NCI-H748 (cell line): ENCODE results near the gene TCP11.

Source experiments
- DNase-seq: peaks from one replicate; lab custom pipeline; 2025; ENCODE audit not compliant: unreplicated experiment; lab: John Stamatoyannopoulos, UW

The TCP11 gene

DNA sequence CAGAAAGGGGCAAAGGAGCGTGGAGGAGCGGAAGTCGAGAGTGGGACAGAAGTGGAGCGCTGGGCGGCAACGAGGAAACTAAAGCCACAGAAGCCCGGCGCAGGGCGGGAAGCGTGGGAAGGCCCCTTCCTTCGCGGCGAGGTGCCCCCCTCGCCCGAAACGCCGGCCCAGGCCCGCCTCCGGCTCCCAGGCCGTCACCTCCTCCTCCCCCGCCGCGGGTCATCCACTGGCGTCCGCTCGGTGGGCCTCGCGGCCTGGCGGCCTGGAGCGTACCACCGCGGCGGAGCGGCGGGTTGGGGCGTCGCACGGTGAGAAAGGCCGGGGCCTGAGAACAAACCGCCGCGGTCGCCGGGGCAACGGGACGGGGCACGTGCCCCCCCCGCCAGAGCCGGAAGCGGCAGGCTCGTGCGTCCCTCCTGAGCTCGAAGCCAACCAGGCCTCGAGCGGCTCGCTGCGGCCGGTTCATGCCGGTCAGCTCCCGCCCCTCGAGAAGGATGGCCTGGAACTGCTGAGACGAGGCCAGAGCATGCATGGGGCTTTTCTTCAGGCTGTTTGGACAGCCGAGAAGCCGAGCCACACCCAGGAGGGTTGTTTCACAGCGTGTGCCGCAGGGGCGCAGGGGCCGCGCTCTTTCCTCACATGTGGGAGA is at the start of gene TCP11:
Gene TCP11 (minus strand): TSS at position 333 of the 649 bp plus-strand sequence. CDS start 469 bp downstream, outside the sequence.
- no peak for DNase-seq

DNA sequence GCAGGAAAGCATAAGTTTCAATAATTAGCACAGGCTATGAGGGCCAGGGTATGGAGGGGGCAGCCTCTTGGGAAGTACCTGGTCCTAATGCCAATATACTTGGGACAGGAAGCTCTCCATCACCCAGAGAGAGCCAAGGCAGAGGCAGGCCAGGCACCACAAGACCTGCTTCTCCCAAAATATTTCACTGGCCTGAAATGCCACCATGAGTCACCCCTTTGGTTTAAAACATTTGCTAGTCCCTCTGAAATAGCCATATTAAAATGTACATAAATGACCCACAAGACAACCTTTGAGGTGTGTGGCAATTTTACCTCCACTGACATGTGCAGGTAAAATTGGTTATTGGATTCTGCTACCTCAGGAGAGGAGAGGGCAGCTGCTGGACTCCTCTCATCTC is 49.2 kb upstream of the TCP11 start:
- DNase-seq: no peak

DNA sequence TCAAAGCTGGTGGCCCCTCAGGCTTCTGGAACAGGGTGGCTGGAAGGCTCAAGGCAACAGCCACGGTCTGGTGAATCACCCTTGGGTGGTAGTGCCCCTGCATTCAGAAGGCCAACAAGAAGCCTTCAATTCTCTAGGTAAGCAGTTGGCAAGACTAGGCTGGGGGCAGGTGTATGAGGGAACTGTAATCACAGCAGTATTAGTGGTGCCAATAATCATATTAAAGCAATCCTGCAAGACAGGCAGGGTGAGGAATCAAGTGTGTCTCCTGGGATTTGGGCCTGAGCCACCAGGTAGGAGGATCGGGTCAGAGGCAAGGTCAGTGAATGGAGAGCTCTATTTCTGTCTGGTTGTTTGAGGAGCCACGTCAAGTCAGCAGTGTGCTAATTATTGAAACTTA is 47.7 kb upstream of the TCP11 start:
- no peak for DNase-seq

DNA sequence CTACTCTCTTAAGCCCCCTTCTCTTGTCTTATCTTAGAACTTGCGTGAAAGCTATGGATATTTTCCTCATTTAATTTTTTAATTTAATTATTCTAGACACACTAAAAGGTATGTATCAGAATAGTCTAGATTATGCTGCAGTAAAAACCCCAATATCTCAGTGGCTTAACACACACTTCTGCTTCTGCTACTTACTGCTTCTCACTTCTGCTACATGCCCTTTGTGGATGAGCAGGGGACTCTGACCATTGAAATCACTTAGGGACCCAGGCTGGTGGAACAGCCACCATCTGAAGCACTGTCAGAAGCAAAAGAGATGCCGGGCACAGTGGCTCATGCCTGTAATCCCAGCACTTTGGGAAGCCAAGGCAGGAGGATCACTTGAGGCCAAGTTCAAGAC is 45.4 kb upstream of the TCP11 start:
- no peak for DNase-seq

DNA sequence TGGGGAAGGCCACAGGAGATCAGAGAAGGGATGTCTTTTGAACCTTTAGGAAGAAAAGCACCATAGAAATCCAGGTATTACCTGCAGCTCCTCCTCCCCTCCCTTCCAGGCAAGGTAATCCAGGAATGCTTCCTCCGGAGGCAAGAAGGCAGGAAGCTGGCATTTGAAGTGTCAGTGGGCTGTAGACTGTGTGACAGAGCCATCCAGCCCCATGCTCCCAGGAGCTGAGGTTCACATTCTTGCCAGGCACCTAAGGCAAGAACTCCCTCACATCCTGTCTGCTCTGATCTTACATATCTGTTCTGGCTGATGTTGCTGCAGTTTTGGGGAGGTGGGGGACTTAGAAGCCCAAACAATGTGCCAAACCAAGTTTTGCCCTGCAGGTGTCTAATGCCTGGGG is 44.8 kb upstream of the TCP11 start:
- no peak for DNase-seq

DNA sequence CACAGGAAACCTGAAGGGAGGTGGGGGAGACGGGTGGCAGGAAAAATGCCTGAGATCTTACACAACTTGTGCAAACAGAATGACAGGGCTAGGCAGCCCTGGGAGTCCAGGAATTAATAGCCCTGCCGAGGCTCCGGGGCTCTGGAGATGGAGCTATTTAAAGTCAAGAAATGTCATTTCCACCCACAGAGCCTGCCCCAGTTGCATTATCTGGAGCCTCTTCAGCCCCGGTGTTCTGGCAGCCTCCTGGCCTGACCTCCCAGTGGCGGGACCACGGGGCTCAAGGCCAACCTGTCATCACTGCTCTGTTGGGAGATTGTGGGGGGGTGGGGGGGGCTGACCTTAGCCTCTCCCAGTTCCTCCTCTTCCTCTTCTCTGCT is 44.2 kb upstream of the TCP11 start:
- DNase-seq: no peak

DNA sequence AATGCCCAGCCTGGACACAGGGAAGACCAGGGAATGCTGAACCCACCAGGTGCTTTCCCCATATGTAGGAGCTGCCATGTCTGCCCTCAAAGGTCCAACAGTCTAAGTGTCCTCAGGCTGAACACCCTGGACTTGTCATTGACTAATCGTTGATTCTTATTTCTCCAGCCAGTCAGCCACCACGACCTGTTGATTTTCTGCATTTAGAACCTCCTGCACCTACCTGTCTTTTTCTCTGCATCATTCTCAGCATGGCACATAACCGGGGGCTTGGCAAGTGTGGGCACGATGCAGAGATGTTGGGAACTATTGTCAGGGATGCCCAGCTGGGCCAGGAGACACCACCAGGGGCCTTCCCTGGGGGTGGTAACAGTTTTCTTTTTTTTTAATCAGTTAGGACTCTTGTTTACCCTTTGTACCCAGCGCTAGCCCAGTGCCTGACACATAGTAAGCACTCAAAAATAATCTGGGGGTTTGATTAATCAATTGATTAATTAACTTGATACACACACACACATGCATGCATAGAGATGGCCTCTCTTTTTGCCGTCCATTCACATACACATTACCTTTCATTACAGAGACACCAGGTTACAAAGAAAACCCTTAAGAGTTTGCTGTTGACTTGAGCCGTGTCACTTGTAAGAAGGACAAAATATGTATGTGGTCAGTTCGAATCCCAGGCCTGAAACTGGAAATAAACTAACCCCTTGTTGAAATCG is 43.6 kb upstream of the TCP11 start:
- DNase-seq: no peak

DNA sequence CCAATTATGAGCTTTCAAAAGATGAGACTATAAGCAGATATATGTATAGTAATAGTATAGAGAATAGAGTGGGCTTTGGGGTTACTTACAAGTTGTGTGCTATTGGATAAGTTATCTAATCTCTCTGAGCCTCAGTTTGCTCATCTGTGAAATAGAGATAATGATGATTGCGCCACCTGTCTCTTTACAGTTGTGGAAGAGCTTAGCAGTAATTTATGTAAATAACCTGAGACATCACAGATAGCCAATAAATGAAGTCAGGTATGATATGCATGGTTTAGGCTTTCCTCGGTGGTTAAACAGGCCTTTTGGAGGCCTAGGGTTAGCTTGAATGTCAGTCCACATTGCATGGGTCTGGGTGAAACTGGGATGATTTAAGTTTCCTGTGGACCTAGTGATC is 42.8 kb upstream of the TCP11 start:
- DNase-seq: no peak

DNA sequence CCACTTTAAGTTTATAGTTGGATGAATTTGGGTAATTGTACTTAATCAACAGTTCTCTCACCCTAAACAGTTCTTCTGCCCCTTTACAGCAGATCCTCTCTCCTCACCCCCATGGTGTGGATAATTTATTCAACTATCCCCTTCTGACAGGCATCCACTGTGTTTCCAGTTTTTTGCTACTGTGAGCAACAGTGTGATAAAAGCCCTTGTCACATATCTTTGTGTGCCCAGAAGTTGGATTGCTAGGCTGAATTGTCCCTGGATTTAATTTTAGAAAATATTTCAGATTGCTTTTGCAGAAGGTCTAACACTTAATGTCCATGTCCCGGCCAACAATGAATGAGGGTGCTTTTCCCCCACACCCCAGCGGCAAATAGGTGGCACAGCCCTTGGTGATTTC is 42.1 kb upstream of the TCP11 start:
- DNase-seq: no peak

DNA sequence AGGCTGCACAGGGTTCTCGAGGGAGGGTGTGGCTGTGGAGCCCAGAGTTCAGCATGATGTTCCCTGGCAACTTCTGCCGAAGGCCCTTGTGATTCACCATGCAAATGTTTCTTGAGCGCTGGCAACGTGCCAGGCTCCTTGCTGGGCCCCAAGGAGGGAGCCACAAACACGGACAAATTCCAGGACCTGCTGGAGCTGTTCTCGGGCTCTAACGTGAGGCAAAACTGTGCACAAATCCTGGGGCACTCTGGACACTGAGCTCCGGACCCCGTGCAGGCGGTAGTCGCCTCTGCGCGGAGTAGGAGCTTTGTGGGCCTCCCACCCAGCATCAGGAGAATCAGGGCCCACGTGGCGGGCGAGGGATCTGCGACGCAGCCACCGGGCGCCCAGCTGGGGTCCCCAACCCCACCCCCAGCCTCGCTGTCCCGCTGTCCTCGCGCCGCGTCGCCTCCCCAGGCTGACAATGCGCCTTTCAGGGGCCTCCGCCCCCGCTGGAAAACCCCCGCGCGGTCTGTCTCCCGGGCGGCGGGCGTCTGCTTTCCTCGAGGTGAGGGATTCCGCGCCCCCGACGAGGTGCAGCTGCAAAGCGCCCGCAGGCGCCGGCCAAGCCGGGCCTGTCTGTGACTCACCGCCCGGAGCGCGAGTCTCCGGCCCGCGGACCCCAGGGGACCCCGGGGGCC is 40.9 kb upstream of the TCP11 start:
- peak; percentile 39 for DNase-seq

DNA sequence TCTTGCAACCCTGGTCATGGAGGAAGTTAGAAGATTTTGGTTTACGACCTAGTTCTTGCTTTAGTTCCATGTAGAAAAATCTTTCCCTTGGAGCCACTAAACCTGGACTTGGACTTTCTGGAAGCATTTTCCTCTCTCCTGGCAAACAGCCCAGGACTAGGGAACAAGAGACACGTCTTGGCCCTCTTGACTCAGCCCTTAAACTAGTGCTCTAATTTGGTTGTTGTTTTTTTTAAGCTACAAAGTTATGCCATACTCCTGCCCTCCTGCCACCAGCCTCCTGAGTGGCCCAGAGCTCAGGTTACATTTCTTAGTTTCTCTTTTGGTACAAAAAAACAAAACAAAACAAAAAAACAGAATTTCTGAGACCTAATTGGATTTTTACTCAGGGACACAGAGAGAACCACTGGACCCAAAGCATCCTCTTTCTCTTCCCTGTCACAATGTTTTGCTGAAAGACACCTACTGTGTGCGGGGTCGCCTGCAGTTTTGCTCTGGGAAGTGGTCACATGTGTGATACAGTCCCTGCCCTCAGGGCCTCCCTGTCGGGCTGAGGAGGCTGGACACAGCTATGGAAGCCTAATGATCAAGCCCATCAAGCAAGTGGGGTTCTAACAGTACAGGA is 40.3 kb upstream of the TCP11 start:
- DNase-seq: no peak

DNA sequence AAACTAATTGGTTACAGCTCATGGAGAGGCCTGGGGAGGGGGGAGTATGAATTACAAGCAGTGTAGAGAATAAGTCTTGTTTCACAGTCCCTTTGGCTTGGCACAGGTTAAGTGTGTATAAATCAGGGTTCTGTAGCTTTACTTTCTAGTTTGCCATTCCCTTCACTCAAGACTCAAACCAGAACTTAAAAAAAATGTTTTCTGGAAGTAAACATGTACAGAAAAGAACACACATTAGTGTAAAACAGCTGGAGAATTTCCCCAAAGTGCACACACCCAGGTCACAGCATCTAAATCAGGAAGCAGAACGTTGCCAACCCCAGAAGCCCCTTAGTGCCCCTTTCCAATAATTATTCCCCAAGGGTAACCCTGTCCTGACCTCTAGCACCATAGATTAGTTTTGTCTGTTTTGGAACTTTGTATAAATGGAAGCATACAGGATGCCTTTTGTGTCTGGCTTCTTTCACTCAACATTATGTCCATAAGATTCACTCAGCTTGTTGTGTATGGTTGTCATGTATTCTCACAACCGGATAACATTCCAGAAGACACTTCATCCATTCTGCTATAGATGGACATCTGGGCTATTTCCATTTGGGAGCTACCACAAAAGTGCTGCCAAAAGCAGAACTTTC is 38.9 kb upstream of the TCP11 start:
- no peak for DNase-seq

DNA sequence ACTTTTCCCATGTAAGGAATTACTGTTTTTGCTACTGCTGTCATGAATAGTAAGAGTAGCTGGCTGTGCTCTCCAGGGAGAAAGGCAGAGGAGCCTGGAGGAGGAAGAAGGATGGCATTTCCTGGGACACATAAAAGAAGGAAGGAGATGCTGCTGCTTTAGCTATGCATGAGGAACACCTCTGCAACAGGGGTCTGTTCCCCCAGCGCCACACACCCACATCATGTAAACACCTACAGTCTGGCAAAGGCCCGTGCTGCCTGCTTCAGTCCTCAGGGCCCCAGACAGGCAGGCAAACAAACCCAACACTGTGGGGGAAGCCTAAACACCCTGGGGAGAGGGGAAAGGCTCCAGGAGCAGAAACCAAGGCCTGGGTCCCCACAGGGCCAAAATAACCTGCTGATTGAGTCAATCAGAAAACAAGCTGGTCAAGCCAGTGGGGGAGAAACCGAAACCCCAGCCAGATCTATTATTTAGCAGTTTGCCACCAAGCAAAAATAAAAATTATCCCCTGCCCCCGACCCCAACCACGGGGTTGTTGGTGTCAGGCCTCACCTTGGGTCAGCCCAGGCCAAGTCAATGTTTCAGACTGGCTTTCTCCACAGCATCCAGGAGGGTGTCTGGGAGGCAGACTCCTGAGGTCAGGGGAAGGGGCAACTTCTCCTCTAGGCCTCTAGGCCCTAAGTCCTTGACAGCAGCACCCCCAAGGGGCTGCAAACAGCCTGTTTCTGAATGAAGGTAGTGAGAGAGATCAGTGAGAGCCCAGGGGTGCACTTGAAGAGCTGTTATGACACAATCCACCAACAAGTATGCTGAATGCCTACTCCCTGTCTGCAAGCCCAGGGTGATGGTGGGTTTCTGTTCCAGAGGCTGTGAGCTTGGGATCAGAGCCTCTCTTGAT is 38.0 kb upstream of the TCP11 start:
- DNase-seq: no peak

DNA sequence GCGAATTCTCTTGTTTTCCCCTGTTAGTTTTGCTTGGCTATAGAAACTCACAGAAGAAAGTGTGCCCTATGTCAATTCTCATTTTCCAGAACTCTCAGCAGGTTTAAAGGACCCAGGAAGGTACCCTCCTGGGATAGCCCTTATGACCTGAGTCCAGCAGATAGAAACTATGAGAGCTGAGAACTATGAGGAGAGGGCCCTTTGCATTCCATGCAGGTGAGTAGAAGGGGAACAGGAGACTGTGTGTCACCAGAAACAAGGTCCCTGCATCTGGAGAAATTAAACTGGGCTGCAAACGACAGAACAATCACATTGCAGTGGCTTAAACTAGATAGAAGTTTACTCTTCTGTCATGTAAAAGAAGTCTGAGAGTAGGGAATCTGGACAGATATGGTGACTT is 36.9 kb upstream of the TCP11 start:
- DNase-seq: no peak

DNA sequence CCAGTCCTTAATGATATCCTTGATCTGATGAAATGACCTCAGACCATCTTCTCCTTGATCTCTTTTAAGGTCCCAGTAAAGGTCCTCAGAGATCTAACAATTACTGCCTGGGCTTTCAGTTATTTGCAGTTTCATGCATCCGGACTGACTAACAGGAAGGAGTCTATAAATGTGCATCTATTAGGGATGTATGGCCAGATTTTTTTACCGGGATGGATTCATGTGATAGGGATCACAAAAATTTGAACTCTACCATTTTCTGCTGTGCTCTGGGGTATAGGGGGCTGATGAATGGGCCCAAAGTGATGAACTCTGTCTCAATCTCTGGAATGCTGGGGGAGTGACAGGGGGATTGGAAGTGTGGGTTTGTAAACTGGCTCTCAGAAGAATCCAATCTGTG is 36.5 kb upstream of the TCP11 start:
- no peak for DNase-seq

DNA sequence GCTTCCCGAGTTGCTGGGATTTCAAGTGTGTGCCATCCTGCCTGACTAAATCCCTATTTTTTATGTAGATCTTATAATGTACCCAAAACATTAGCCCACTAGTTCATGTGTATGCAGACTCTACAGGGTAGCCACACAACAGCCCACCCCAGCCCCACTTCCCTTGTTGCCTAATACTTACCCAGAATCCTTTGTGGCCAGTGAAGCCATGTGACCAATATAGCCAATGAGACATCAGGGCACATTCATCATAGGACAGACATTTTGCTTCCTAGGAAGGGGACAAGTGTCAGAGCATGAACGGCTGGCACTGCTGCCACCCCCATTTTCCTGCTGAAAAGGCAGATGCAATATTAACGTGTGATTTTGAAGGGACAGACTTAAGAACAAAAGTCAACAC is 36.0 kb upstream of the TCP11 start:
- DNase-seq: no peak

DNA sequence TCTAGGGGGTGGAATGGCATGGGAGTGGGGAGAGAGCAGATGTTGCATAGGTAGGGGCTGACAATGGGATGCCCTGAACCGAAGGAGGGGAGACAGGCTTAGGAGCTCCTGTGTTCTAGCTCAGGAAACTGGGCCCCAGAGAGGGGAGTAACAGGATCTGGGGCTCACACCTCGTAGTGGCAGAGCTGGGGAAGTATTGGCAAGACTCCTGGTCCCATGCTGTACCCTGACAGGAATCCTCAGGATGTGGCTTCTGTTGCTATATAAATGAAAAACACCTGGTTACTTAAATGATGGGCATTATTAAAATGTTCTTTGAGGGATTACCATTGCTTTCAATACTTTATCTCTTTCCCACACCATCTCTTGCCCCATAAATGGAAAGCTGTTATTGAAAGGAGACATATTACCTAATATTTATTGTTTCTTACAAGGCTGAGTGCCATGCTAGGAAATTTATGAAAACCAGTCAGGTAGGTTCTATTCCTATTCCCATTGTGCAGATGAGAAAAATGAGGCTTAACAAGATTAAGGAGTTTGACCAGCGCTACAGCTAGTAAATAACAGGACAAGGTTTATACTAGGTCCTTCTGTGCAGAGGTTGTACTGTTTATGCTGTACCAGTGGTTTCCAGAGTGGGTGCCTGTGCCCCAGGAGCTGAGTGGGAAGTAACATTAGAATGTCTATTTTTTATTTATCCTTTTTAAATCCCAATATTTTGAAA is 35.3 kb upstream of the TCP11 start:
- DNase-seq: no peak

DNA sequence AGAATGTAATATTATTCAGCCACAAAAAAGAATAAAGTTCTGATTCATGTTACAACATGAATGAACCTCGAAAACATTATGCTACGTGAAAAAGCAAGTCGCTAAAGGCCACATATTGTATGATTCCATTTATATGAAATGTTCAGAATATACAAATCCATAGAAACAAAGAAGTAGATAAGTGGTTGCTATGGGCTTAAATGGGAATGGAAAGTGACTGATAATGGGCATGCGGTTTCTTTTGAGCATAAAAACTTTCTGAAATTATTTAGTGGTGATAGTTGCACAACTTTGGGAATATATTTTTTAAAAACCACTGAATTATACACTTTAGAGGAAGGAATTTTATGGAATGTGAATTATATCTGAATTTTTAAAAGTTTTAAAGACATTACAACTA is 33.4 kb upstream of the TCP11 start:
- no peak for DNase-seq

DNA sequence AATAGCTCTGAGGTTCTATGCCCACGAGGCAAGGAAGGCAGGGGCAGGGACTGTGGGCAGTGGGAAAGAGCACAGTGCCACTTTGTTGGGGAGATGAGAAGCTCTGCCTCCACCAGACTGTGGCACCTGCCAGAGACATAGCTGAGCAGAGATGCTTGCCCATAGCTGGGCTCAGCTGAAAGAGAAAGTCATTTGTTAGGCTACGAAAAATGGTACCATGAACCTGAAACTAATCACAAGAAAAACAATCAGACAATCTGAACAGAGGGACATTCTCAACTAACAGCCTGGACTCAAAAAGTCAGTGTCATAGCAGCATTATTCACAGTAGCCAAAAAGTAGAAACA is 32.9 kb upstream of the TCP11 start:
- no peak for DNase-seq
